ENCODE data around the gene COG3.

COG3 gene

DNA sequence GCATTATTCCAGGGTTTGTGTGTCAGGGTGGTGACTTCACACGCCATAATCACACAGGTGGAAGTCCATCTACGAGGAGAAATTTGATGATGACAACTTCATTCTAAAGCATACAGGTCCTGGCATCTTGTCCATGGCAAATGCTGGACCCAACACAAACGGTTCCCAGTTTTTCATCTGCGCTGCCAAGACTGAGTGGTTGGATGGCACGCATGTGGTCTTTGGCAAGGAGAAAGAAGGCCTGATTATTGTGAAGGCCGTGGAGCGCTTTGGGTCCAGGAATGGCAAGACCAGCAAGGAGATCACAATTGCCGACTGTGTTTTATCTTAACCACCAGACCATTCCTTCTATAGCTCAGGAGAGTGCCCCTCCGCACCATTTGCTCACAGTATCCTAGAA, 28.4 kb upstream of the COG3 start:
- no peak for DNase-seq
- H3K9me3 Mint-ChIP-seq, result no peaks in the 10 kb centered on the region
- H3K4me3 Mint-ChIP-seq, result no peak overlapping the region
- no peak overlapping the region for H3K27ac Mint-ChIP-seq
- H3K4me1 Mint-ChIP-seq, result peaks cover 9% of the 10 kb centered on the region
- peaks cover 3% of the 10 kb centered on the region for H3K27me3 Mint-ChIP-seq
- no peaks in the 10 kb centered on the region for H3K36me3 Mint-ChIP-seq
- CTCF ChIA-PET, result no interaction called here

DNA sequence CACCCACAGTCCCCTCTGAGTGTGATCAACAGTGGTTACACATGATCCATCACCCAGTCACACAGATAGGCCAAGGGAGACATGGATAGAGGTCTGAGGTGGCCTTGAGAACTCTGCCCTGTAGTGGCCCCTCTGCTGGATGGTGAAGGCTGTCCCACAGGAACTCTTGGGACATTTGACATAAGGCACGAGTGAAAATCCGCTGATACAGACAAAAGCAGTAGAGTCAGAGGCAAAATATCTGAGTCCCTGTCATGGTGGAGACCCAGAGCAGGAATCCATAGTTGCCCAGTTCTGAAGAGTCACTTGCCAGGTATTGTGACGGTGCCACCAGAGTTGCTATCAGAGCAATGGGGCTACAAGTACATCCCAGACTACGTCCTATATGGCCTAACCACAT, 27.8 kb upstream of the COG3 start:
- H3K36me3 Mint-ChIP-seq, result no peaks in the 10 kb centered on the region
- CTCF ChIA-PET, result interaction anchor here (1.7 kb wide), 1 partner anchor 11 kb away, joined by 8 read pairs; no protein-coding TSS in a partner anchor
- no peak overlapping the region for H3K27ac Mint-ChIP-seq

DNA sequence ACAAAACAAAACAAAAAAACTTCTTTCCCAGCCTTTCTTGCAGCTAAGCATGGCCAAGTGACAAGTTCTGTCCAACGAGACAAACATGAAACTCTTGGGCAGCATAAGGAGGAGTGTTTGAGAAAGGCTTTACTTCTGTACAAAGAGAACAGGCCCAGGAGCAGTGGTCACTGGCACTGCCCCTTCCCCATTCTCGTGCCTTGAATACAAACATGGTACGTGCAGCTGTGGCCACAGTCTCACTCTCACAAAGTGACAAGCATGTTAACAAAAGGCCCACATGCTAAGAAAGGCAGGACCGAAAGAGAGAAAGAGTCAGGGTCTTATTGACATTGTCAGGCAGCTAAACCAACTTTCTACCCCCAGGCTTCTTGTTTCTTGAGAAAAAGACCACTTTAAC, 26.8 kb upstream of the COG3 start:
- CTCF ChIA-PET, result interaction anchor here (0.8 to 1.7 kb wide), 2 partner anchors 10 to 66 kb away, joined by 3 to 8 read pairs; no protein-coding TSS in a partner anchor
- Mint-ChIP-seq H3K9me3 (no peaks in the 10 kb centered on the region), H3K4me3 (no peak overlapping the region), H3K27me3 (peaks cover 3% of the 10 kb centered on the region), H3K4me1 (peaks cover 18% of the 10 kb centered on the region), H3K36me3 (no peaks in the 10 kb centered on the region), H3K27ac (no peak overlapping the region)
- DNase-seq, result no peak

More for the DNA sequence above, 27.8 kb upstream of the COG3 start:
- Mint-ChIP-seq H3K9me3 (no peaks in the 10 kb centered on the region), H3K4me1 (peaks cover 16% of the 10 kb centered on the region), H3K27me3 (peaks cover 3% of the 10 kb centered on the region), H3K4me3 (no peak overlapping the region)
- no peak for DNase-seq

DNA sequence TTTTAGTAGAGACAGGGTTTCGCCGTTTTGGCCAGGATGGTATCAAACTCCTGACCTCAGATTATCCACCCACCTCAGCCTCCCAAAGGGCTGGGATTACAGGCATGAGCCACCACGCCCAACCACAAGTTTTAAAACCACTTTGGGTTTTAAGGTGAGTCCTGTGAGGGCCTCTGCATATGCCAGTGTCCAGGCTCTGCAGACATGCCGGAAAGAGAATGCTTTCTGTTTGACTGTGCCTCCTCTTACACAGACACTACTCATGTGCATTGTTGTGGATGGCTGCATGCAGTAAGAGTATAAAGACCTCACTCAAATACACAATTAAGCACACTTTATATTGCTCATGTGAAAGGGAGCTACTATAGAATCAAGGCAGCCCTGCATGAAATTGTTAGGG, 25.7 kb upstream of the COG3 start:
- H3K9me3 Mint-ChIP-seq, result no peaks in the 10 kb centered on the region
- no peak overlapping the region for H3K27ac Mint-ChIP-seq
- no peak overlapping the region for H3K4me3 Mint-ChIP-seq
- peaks cover 3% of the 10 kb centered on the region for H3K27me3 Mint-ChIP-seq
- DNase-seq, result no peak
- peaks cover 18% of the 10 kb centered on the region for H3K4me1 Mint-ChIP-seq
- no peaks in the 10 kb centered on the region for H3K36me3 Mint-ChIP-seq
- CTCF ChIA-PET, result no interaction called here

DNA sequence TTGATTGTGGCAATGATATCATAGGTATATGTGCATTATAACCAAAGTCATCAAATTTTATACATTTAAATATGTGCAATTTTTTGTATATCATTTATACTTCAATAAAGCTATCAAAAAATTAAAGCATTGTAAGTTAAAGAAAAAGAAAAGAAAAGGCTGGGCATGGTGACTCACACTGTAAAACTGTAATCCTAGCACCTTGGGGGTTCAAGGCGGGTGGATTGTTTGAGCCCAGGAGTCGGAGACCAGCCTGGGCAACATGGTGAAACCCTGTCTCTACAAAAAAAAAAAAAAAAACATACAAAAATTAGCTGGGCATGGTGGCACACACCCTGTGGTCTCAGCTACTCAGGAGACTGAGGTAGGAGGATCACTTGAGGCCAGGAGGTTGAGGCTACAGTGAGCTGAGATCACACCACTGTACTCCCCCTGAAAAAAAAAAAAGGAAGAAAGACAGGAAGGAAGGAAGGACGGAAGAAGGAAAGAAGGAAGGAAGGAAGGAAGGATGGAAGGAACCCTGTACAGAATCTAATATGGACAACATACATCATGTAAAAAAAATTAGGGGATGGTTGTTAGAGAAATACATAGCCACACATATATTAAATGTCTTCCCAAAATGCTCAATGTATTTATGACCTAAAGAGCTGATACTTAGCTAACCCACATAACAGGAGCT, 24.8 kb upstream of the COG3 start:
- CTCF ChIA-PET, result no interaction called here
- Mint-ChIP-seq H3K4me3 (no peak overlapping the region), H3K4me1 (peaks cover 18% of the 10 kb centered on the region), H3K27me3 (peaks cover 6% of the 10 kb centered on the region), H3K36me3 (no peaks in the 10 kb centered on the region), H3K27ac (no peak overlapping the region), H3K9me3 (no peaks in the 10 kb centered on the region)
- no peak for DNase-seq

DNA sequence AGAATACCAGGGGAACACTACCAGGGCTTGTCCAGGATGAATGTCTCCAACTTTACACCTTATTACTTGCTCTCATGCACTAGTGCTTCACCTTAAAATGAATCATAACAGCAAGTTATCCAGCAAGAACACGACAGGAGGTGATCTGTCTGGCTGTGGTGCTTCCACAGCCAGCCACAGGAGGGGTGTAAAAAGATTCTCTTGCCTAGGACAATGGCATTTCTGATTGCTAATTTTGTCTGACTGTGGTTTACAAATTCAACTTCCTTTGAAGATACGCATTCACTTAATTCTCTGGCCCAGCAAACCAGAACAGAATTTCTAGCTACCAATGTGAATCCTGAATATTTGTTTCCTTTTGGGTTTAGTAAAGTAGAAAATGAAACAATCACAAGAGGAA, 23.1 kb upstream of the COG3 start:
- DNase-seq, result peak; percentile 31
- CTCF ChIA-PET, result interaction anchor here (0.9 kb wide), 1 partner anchor 45 kb away, joined by 3 read pairs; no protein-coding TSS in a partner anchor
- Mint-ChIP-seq H3K4me3 (no peak overlapping the region), H3K36me3 (no peaks in the 10 kb centered on the region), H3K27ac (peak overlapping the region; percentile 8), H3K4me1 (peaks cover 18% of the 10 kb centered on the region), H3K9me3 (no peaks in the 10 kb centered on the region), H3K27me3 (peaks cover 16% of the 10 kb centered on the region)

DNA sequence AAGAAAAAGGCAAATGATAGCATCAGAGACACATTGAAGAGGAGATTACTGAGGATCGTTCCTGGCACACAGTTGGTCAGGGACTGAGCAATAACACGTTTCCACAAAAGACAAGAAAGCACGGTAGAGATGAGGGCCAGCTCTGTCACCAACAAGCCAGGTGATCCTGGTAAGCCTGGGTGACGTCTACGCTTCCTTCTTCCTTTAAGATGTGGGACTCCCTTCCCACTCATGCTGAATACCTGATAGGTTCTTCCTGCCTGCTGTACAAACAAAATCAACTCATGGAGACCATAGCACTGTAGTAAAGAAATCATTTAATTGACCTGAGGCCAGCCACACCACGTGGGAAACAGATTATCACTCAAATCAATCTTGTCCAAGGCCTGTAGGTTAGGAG, 19.7 kb upstream of the COG3 start:
- Mint-ChIP-seq H3K4me3 (no peak overlapping the region), H3K27ac (no peak overlapping the region), H3K27me3 (peaks cover 31% of the 10 kb centered on the region), H3K36me3 (no peaks in the 10 kb centered on the region), H3K4me1 (peaks cover 17% of the 10 kb centered on the region), H3K9me3 (no peaks in the 10 kb centered on the region)
- no peak for DNase-seq
- CTCF ChIA-PET, result no interaction called here

DNA sequence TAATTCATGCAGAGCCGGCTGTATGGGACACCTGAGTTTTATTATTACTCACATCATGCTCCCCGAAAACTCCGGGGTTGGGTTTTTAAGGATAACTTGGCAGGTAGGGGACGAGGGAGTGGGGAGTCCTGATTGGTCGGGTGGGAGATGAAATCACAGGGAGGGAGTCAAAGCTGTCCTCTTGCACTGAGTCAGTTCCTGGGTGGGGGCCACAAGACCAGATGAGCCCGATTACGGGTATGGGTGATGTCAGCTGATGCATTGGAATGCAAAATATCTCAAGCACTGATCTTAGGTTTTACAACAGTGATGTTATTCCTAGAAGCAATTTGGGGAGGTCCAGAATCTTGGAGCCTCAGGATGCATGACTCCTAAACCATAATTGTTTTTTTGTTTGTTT, 18.6 kb upstream of the COG3 start:
- peaks cover 31% of the 10 kb centered on the region for H3K27me3 Mint-ChIP-seq
- no peak for DNase-seq
- peaks cover 10% of the 10 kb centered on the region for H3K4me1 Mint-ChIP-seq
- CTCF ChIA-PET, result no interaction called here
- no peaks in the 10 kb centered on the region for H3K9me3 Mint-ChIP-seq
- no peak overlapping the region for H3K27ac Mint-ChIP-seq
- no peaks in the 10 kb centered on the region for H3K36me3 Mint-ChIP-seq
- H3K4me3 Mint-ChIP-seq, result no peak overlapping the region

DNA sequence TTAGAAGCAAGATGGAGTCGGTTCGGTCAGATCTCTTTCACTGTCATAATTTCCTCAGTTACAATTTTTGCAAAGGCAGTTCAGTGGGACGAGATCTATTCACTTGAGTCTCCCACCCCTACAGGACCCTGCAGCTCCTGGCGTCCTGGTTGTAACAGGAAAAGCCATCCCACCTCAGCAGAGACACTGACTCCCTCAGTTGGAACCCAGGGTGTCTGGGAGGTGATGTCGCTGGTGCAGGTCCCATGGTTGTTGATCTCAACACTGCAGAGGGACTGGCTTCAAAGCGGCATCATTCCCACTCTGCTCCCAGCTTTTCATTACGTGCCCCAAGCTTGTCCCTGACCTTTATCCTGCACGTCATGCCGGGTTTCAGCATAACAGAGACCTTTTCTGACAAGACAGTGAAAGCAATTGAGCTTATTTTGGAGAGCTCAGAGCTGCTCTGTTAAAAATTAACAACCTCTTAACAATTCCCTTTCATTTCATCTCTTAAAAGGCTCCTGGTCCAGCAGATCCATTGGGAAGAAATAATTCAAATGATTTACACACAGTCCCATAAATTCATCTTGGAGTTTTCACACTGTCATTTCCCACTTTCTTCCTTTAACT, 17.6 kb upstream of the COG3 start:
- Mint-ChIP-seq H3K36me3 (no peaks in the 10 kb centered on the region), H3K27ac (no peak overlapping the region), H3K4me1 (peaks cover under 1% of the 10 kb centered on the region), H3K9me3 (no peaks in the 10 kb centered on the region), H3K27me3 (peaks cover 31% of the 10 kb centered on the region), H3K4me3 (no peak overlapping the region)
- DNase-seq, result no peak
- CTCF ChIA-PET, result interaction anchor here (2.0 kb wide), 1 partner anchor 9 kb away, joined by 8 read pairs; no protein-coding TSS in a partner anchor

DNA sequence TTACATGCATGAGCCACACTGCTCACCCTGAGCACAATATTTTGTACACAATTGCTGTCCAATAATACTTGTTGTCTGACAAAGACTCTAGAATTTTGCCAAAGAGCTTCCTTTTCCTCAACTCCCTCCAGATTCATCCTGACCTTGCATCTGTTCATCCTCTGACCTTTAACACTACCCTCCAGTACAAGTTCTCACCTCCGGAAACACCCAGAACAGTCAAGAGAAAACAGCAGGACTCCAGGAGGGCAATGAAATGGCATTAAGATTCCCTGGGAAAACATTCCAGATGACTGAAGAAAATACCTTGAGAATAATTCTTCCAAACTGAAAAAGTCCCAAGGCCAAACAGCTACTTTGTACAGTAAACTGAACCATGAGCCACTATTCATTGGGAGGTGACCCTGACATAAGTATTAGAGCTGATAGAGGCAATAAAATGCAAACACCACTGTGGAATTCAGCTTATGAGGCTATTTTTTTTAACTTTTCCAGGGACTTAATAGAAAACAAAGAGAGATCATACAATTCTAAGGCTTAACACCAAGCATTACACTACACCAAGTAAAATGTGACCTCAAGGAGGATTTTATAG, 15.7 kb upstream of the COG3 start:
- Mint-ChIP-seq H3K4me1 (no peaks in the 10 kb centered on the region), H3K36me3 (no peaks in the 10 kb centered on the region), H3K9me3 (no peaks in the 10 kb centered on the region), H3K27ac (no peak overlapping the region), H3K27me3 (peaks cover 35% of the 10 kb centered on the region), H3K4me3 (no peak overlapping the region)
- DNase-seq, result no peak
- CTCF ChIA-PET, result interaction anchor here (2.0 kb wide), 1 partner anchor 11 kb away, joined by 8 read pairs; no protein-coding TSS in a partner anchor

DNA sequence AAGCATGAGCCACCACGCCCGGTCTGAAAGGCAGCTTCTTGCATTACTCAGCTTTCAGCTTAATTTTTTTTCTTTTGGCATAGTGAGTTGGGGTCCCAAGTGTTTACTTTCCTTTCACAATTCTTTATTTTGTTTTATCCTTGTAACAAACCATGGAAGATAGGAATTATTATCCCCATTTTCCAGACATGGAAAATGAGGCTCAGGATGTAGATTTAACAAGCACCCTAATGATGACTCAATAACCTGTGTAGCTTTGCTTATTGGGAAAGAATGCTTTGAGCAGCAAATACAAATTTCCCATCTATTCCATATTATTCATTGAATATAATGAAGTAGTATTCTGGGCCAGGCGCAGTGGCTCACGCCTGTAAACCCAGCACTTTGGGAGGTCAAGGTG, 13.5 kb upstream of the COG3 start:
- no peaks in the 10 kb centered on the region for H3K4me1 Mint-ChIP-seq
- DNase-seq, result no peak
- H3K27me3 Mint-ChIP-seq, result peaks cover 26% of the 10 kb centered on the region
- no peak overlapping the region for H3K4me3 Mint-ChIP-seq
- no peak overlapping the region for H3K27ac Mint-ChIP-seq
- no peaks in the 10 kb centered on the region for H3K36me3 Mint-ChIP-seq
- CTCF ChIA-PET, result no interaction called here
- H3K9me3 Mint-ChIP-seq, result peaks cover 5% of the 10 kb centered on the region

DNA sequence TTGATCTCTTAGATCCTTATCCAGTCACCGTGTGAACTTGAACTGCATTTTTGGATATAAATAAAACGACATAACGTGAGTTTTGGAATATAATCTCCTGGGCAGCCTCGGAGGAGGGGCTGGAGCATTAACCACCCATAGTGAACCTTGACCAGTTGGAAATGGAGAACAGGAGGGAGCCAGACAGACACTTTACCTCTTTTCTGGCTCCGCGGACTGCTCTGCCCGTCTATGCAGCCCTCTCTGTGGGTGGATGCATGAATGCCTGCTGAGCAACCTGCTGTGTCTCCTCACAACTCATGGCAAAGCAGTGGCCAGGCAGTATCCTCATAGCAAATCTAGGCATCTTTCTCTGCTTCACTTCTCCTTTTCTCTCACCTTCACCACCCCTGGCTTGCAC, 10.5 kb upstream of the COG3 start:
- H3K9me3 Mint-ChIP-seq, result peaks cover 23% of the 10 kb centered on the region
- no peak for DNase-seq
- H3K4me1 Mint-ChIP-seq, result no peaks in the 10 kb centered on the region
- CTCF ChIA-PET, result no interaction called here
- H3K36me3 Mint-ChIP-seq, result peaks cover 4% of the 10 kb centered on the region
- H3K4me3 Mint-ChIP-seq, result no peak overlapping the region
- H3K27me3 Mint-ChIP-seq, result peaks cover 9% of the 10 kb centered on the region
- H3K27ac Mint-ChIP-seq, result no peak overlapping the region

DNA sequence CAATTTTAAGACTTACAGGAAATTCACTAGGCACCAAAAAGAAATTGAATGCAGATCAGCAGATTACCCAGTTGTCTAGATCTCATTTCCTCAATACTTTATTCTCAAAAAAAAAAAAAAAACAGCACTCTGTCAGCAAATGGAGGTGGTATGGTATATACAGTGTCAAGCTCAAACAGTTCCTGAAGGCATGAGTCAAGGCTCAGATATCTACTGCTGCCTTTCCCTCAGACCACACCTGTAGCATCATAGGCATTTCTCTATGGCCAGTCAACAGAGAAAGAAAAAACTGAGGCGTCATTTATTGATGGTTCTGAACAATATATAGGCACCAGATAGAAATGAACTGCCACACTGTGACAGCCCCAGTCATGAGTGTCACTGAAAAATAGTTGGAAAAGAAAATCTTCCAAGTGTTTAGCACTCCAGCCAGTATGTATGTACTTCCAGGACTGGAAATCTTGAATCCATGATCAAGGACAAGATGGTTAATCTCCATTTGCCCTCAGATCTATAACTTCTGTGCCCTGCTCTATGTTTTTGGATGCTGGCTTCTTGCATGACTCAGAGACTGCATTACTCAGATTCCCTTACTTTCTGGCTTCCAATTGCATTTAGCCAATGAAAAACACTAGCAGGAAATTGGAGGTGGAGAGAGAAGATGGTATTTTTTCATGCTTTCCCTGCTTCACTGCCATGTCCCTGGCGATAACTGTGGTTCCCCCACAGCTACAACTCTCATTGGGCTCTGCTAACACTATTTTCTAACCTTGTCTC, 8.4 kb upstream of the COG3 start:
- H3K27me3 Mint-ChIP-seq, result peaks cover 4% of the 10 kb centered on the region
- peaks cover 4% of the 10 kb centered on the region for H3K36me3 Mint-ChIP-seq
- no peak overlapping the region for H3K27ac Mint-ChIP-seq
- CTCF ChIA-PET, result no interaction called here
- H3K9me3 Mint-ChIP-seq, result peaks cover 29% of the 10 kb centered on the region
- no peak for DNase-seq
- no peaks in the 10 kb centered on the region for H3K4me1 Mint-ChIP-seq
- no peak overlapping the region for H3K4me3 Mint-ChIP-seq

DNA sequence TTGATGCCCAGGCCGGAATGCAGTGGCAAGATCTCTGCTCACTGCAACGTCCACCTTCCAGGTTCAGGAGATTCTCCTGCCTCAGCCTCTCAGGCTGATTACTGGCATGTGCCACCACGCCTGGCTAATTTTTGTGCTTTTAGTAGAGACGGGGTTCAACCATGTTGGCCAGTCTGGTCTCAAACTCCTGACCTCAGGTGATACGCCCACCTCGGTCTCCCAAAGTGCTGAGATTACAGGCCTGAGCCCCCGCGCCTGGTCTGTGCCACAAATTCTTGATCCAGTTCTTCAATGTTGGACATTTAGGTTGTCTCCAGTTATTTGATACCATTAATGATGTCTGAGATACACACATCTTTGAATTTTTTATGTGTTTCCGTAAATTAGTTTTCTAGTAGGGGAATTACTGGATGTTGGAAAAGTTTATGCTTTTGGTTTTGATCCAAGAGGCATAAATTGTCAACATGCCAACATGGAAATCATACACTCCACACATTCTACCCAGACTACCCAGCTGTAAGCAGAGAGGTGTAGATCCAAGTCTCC, 525 bp upstream of the COG3 start:
- peaks cover 41% of the 10 kb centered on the region for H3K4me1 Mint-ChIP-seq
- peaks cover 6% of the 10 kb centered on the region for H3K9me3 Mint-ChIP-seq
- peak overlapping the region; percentile 75 for H3K4me3 Mint-ChIP-seq
- H3K27me3 Mint-ChIP-seq, result no peaks in the 10 kb centered on the region
- H3K36me3 Mint-ChIP-seq, result peaks cover 15% of the 10 kb centered on the region
- peak overlapping the region; percentile 93 for H3K27ac Mint-ChIP-seq
- peak; percentile 27 for DNase-seq
- CTCF ChIA-PET, result interaction anchor here (0.7 to 2.1 kb wide), 4 partner anchors 9 to 49 kb away, joined by 3 to 4 read pairs (median 3); no protein-coding TSS in a partner anchor
